Thyroid gland (tissue), 4 donors: ENCODE data around the gene C5orf63. TPM values are rescaled to one million over a fixed set of nuclear protein-coding genes. Genes with fewer than 3 reads are reported as not detected.
"Not testable (repeated sequence)": the region's sequence is repeated elsewhere in the genome, so short reads cannot be mapped to it uniquely, and the experiment has no call there.

Source experiments
- DNase-seq, 2 donors: peaks; one replicate each; pipeline ENCODE4 v3.0.0-alpha.2; 2019
- H3K27ac ChIP-seq, 3 donors: fragments of 200-600 bp; sonication (generic); 1 replicate in 2 of 3; 2 replicates in 1 of 3; pipeline ENCODE4 v1.5.1; 2016 to 2019; ENCODE audit warnings: mild to moderate bottlenecking in 1 of 3, moderate library complexity in 1 of 3
- H3K27me3 ChIP-seq: fragments of 200-600 bp; sonication (generic); one replicate; pipeline ENCODE4 v1.5.1; 2019
- H3K36me3 ChIP-seq, 2 donors: fragments of 200-600 bp; sonication (generic); one replicate each; pipeline ENCODE4 v1.5.1; 2016 to 2019
- H3K4me1 ChIP-seq, 2 donors: fragments of 200-600 bp; sonication (generic); one replicate each; pipeline ENCODE4 v1.5.1; 2017 to 2019
- H3K4me3 ChIP-seq, 3 donors: fragments of 200-600 bp; sonication (generic); replicated peaks in 1 of 3; 1 replicate in 2 of 3; 2 replicates in 1 of 3; pipeline ENCODE4 v1.5.1; 2016; ENCODE audit warnings: mild to moderate bottlenecking in 1 of 3
- H3K9me3 ChIP-seq: fragments of 200-600 bp; sonication (generic); one replicate; pipeline ENCODE4 v1.5.1; 2017
- POLR2A ChIP-seq, 2 donors: fragments of 450-650 bp; IDR thresholded peaks; one replicate each; pipeline ENCODE4 v1.6.1; 2017; ENCODE audit warnings: antibody characterized with exemption in 2 of 2, mild to moderate bottlenecking in 2 of 2, moderate library complexity in 1 of 2
- WGBS, 2 donors: methylation state at CpG; one replicate each; pipeline ENCODE4 v1.1.5; 2017; 5-methylcytosine and 5-hydroxymethylcytosine counted together
- intact Hi-C: fragments of 100-400 bp; cut with DNase I; formaldehyde crosslinking; loops from one replicate; pipeline ENCODE4 v1.15.1; 2023
- total RNA-seq, 4 donors: library from RNA; depleted of rRNA; stranded (reverse); fragments of >200 nt; gene quantifications; one replicate each; pipeline ENCODE4 v1.2.3, GENCODE V29; 2016
- TF ChIP-seq, protein P1 (sequence below), 6 experiments: fragments of 200-600 bp in 3 of 6; fragments of 450-650 bp in 3 of 6; sonication (generic) in 3 of 6; IDR thresholded peaks; one replicate each; pipeline ENCODE4 v1.5.1; 2016 to 2019; ENCODE audit warnings: antibody characterized with exemption in 6 of 6, mild to moderate bottlenecking in 2 of 6, inconsistent platforms in 1 of 6, moderate library complexity in 1 of 6

Gene C5orf63
- total RNA-seq, 4 donors from 2014 or later = 4.3 to 13.7 (median 6.6) TPM

DNA sequence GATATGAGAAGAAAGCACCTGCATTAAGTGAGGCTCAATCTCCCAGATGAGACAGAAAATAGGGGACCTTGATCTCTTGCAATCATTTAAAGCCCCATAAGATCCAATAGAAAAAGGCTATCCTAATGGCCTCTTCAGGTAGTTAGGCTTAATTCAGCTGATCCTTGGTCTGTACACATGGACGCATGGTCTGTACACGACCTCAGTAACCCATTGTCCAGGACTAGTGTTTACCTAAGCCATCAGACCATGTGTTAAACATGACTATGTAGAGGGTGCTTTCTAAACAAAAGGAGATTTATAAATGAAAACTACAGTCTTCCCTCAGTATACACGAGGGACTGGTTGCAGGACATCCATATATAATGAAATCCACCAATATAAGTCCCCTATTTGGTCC, 50.5 kb downstream of the C5orf63 start:
- WGBS, 2 donors = 89 to 95% methylated on average over 3 of the region's 3 CpGs
- no peak overlapping the region for H3K4me3 ChIP-seq
- DNase-seq = no peak
- TF ChIP-seq, protein P1, sequence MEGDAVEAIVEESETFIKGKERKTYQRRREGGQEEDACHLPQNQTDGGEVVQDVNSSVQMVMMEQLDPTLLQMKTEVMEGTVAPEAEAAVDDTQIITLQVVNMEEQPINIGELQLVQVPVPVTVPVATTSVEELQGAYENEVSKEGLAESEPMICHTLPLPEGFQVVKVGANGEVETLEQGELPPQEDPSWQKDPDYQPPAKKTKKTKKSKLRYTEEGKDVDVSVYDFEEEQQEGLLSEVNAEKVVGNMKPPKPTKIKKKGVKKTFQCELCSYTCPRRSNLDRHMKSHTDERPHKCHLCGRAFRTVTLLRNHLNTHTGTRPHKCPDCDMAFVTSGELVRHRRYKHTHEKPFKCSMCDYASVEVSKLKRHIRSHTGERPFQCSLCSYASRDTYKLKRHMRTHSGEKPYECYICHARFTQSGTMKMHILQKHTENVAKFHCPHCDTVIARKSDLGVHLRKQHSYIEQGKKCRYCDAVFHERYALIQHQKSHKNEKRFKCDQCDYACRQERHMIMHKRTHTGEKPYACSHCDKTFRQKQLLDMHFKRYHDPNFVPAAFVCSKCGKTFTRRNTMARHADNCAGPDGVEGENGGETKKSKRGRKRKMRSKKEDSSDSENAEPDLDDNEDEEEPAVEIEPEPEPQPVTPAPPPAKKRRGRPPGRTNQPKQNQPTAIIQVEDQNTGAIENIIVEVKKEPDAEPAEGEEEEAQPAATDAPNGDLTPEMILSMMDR (IDR thresholded peaks at IDR 0.05) = no peak
- no peaks in the 10 kb centered on the region for H3K9me3 ChIP-seq
- peaks cover 0 to 16% of the 10 kb centered on the region in 2 donors for H3K4me1 ChIP-seq
- H3K36me3 ChIP-seq = no peaks in the 10 kb centered on the region
- no peak overlapping the region for H3K27ac ChIP-seq
- H3K27me3 ChIP-seq = no peaks in the 10 kb centered on the region
- intact Hi-C loops = no loop called here

DNA sequence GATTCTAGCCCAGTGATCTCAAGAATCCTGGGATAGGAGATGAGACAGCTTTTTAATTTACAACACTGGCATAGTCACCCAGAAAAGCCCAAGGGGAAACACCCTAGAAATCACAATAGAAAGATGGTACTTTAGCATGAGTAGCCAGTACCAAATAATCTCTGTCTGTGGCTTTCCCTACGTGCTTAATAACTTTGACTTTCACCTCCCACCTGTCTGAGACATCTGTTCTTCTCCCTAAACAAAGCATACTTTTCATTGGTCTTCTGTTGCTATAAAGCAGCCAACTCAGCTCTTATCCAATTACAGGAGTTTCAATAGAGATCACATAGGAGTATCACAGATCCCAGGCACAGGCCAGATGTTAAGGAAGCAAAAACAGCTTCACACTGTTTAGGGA, 53.4 kb downstream of the C5orf63 start:
- TF ChIP-seq, protein P1 (IDR thresholded peaks at IDR 0.05) = no peak
- no peak for TF ChIP-seq POLR2A (IDR thresholded peaks at IDR 0.05)
- 88 to 89% methylated on average over 1 of the region's 1 CpG for WGBS, 2 donors
- intact Hi-C loops = no loop called here
- Histone ChIP-seq H3K27ac (no peak overlapping the region), H3K4me1 (no peaks in the 10 kb centered on the region), H3K36me3 (no peaks in the 10 kb centered on the region), H3K4me3 (no peak overlapping the region), H3K27me3 (no peaks in the 10 kb centered on the region), H3K9me3 (no peaks in the 10 kb centered on the region)
- DNase-seq = no peak

DNA sequence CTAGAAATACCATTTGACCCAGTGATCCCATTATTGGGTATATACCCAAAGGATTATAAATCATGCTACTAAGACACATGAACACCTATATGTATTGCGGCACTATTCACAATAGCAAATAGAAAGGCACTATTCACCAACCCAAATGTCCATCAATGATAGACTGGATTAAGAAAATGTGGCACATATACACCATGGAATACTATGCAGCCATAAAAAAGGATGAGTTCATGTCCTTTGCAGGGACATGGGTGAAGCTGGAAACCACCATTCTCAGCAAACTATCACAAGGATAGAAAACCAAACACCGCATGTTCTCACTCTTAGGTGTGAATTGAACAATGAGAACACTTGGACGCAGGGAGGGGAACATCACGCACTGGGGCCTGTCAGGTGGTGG, 56.6 kb downstream of the C5orf63 start:
- H3K9me3 ChIP-seq, DNase-seq, H3K27me3 ChIP-seq, H3K36me3 ChIP-seq, intact Hi-C loops, H3K4me3 ChIP-seq, H3K4me1 ChIP-seq, H3K27ac ChIP-seq: not testable (repeated sequence)
- 98% methylated on average over 4 of the region's 4 CpGs for WGBS, 2 donors

DNA sequence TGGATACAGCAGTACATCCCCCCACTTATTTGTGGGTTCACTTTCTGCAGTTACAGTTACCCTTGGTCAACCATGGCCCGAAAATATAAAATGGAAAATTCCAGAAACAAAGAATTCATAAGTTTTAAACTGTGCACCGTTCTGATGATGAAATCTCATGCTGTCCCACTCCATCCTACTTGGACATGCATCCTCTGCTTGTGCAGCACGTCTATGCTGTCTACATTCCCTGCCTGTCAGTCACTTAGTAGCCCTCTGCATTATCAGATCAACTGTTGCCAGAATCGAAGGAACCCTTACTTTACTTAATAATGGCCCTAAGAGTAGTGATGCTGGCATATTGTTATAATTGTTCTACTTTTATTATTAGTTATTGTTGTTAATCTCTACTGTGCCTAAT, 57.6 kb downstream of the C5orf63 start:
- TF ChIP-seq, protein P1 (IDR thresholded peaks at IDR 0.05) = no peak
- no peak for TF ChIP-seq POLR2A (IDR thresholded peaks at IDR 0.05)
- peaks cover 0 to 6% of the 10 kb centered on the region in 2 donors for H3K4me1 ChIP-seq
- no peak overlapping the region for H3K4me3 ChIP-seq
- no peaks in the 10 kb centered on the region for H3K36me3 ChIP-seq
- H3K9me3 ChIP-seq = no peaks in the 10 kb centered on the region
- H3K27ac ChIP-seq = no peak overlapping the region
- 71 to 72% methylated on average over 4 of the region's 4 CpGs for WGBS, 2 donors
- H3K27me3 ChIP-seq = no peaks in the 10 kb centered on the region
- DNase-seq = no peak
- intact Hi-C loops = no loop called here

DNA sequence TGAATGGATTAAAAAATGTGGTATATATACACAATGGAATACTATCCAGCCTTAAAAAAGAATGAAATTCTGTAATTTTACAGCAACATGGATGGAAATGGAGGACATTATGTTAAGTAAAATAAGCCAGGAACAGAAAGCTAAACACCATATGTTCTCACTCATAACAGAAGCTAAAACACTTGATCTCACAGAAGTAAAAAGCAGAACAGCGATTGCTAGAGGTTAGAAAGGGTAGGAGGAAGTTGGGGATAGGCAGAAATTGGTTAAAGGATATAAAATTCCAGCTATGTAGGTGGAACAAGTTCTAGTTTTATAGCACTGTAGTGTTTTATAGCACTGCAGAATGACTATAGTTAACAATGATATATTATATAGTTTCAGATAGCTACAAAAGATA, 58.7 kb downstream of the C5orf63 start:
- intact Hi-C loops = no loop called here
- WGBS, 2 donors = 88 to 93% methylated on average over 1 of the region's 1 CpG
- Histone ChIP-seq H3K4me1 (peaks cover 0 to 6% of the 10 kb centered on the region in 2 donors), H3K4me3 (no peak overlapping the region), H3K27ac (no peak overlapping the region), H3K36me3 (no peaks in the 10 kb centered on the region), H3K9me3 (no peaks in the 10 kb centered on the region), H3K27me3 (no peaks in the 10 kb centered on the region)
- no peak for DNase-seq
- no peak for TF ChIP-seq POLR2A (IDR thresholded peaks at IDR 0.05)
- TF ChIP-seq, protein P1 (IDR thresholded peaks at IDR 0.05) = no peak

DNA sequence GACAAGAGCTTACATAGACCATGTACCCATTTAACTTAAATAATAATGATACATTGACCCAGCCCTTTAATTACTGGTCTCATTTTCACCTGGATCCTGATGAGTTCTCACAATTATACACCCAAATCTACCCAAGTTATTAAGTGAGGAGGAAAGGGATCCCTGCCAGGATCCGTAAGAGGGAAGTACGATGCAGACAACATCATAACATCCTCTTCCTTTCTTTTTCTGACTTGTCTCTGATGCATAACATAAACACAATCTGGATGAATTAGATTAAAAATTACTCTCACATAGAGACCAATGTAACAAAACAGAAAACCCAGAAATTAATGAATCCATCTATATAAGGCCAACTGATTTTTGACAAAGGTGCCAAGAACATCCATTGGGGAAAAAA, 59.9 kb downstream of the C5orf63 start:
- intact Hi-C loops = no loop called here
- WGBS, 2 donors = 79 to 82% methylated on average over 2 of the region's 2 CpGs
- Histone ChIP-seq H3K27me3 (no peaks in the 10 kb centered on the region), H3K4me3 (no peak overlapping the region), H3K4me1 (peaks cover 0 to 6% of the 10 kb centered on the region in 2 donors), H3K36me3 (no peaks in the 10 kb centered on the region), H3K9me3 (no peaks in the 10 kb centered on the region), H3K27ac (no peak overlapping the region)
- TF ChIP-seq, protein P1 (IDR thresholded peaks at IDR 0.05) = no peak
- no peak for TF ChIP-seq POLR2A (IDR thresholded peaks at IDR 0.05)
- no peak for DNase-seq
